ENCODE data around the gene KRT83.

DNA sequence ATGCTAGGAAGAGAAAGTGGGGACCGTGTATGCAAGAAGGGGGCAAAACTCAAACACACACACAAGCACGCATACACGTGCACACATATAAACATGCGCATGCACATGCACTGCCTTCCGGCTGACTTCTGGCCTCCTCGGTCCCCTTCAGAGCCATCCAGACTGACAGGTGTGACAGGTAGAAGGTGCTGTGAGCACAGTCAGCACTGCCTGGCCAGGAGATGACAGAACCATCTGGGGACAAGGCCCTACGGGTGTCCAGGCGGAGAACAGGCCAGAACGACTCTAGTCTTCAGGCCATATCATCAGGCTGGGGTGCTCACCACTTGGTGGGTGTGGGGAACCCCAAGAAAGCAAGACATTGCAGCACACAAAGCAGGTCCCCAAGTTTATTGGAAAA is 7.3 kb downstream of the KRT83 start:
- TF ChIP-seq ZNF350 (tag by site-specific recombination; IDR thresholded peaks at IDR 0.05) (no peak), ZNF558 (tag by site-specific recombination; IDR thresholded peaks at IDR 0.05) (no peak), FEZF1 (tag by site-specific recombination; IDR thresholded peaks at IDR 0.05) (no peak)

Data from HEK293 (cell line).